Neural progenitor cell (in vitro differentiated cells): ENCODE results near the gene PREX1. TPM values are rescaled to one million over a fixed set of nuclear protein-coding genes. Genes with fewer than 3 reads are reported as not detected.
"Not testable (repeated sequence)": the region's sequence is repeated elsewhere in the genome, so short reads cannot be mapped to it uniquely, and the experiment has no call there.

ENCODE experiments used
- DNase-seq: peaks from one replicate; pipeline ENCODE4 v3.0.0-alpha.2; 2016; ENCODE audit warnings: low spot score
- H2AFZ ChIP-seq: fragments of 200-600 bp; sonication (generic); replicated peaks from 2 replicates; pipeline ENCODE4 v1.6.1; 2016; ENCODE audit warnings: antibody characterized with exemption
- H3F3A ChIP-seq: fragments of 200-600 bp; sonication (generic); 2 replicates; pipeline ENCODE4 v1.6.1; 2016; ENCODE audit warnings: antibody characterized with exemption, low read depth
- H3K27ac ChIP-seq: fragments of 200-600 bp; sonication (generic); 2 replicates; pipeline ENCODE4 v1.5.1; 2016; ENCODE audit warnings: mild to moderate bottlenecking
- H3K27me3 ChIP-seq: fragments of 200-600 bp; sonication (generic); 2 replicates; pipeline ENCODE4 v1.6.1; 2016; ENCODE audit warnings: mild to moderate bottlenecking, moderate library complexity
- H3K36me3 ChIP-seq: fragments of 200-600 bp; sonication (generic); 2 replicates; pipeline ENCODE4 v1.5.1; 2016
- H3K4me1 ChIP-seq: fragments of 200-600 bp; sonication (generic); 2 replicates; pipeline ENCODE4 v1.6.1; 2016; ENCODE audit warnings: mixed run types
- H3K4me2 ChIP-seq: fragments of 200-600 bp; sonication (generic); 2 replicates; pipeline ENCODE4 v1.6.1; 2016
- H3K4me3 ChIP-seq: fragments of 200-600 bp; sonication (generic); 2 replicates; pipeline ENCODE4 v1.5.1; 2016
- H3K79me2 ChIP-seq: fragments of 200-600 bp; sonication (generic); 2 replicates; pipeline ENCODE4 v1.6.1; 2016; ENCODE audit warnings: low read depth
- H3K9ac ChIP-seq: fragments of 200-600 bp; sonication (generic); 2 replicates; pipeline ENCODE4 v1.6.1; 2016
- H3K9me3 ChIP-seq: fragments of 200-600 bp; sonication (generic); 2 replicates; pipeline ENCODE4 v1.5.1; 2016; ENCODE audit warnings: low read depth
- H4K20me1 ChIP-seq: fragments of 200-600 bp; sonication (generic); 2 replicates; pipeline ENCODE4 v1.6.1; 2016; ENCODE audit warnings: low read depth
- H3K27ac Mint-ChIP-seq: 3 replicates; pipeline ENCODE4 v1.8.0; 2021; ENCODE audit warnings: mixed read lengths
- H3K27me3 Mint-ChIP-seq: 2 replicates; pipeline ENCODE4 v1.8.0; 2022; ENCODE audit warnings: low read depth, mild to moderate bottlenecking, inconsistent platforms, moderate library complexity, mixed read lengths; ENCODE audit not compliant: insufficient read depth
- H3K36me3 Mint-ChIP-seq: 3 replicates; pipeline ENCODE4 v1.8.0; 2021; ENCODE audit warnings: mixed read lengths
- H3K4me1 Mint-ChIP-seq: 3 replicates; pipeline ENCODE4 v1.8.0; 2021; ENCODE audit warnings: mixed read lengths
- H3K4me3 Mint-ChIP-seq: 3 replicates; pipeline ENCODE4 v1.8.0; 2021; ENCODE audit warnings: mild to moderate bottlenecking, moderate library complexity, mixed read lengths
- H3K9me3 Mint-ChIP-seq: 3 replicates; pipeline ENCODE4 v1.8.0; 2020; ENCODE audit warnings: mixed read lengths
- CTCF ChIP-seq: fragments of 200-600 bp; sonication (generic); IDR thresholded peaks from 2 replicates; pipeline ENCODE4 v1.5.1; 2017; ENCODE audit warnings: antibody characterized with exemption, mild to moderate bottlenecking
- EZH2 ChIP-seq: fragments of 200-600 bp; sonication (generic); IDR thresholded peaks from 2 replicates; pipeline ENCODE4 v1.6.1; 2017; ENCODE audit warnings: antibody characterized with exemption, mild to moderate bottlenecking, moderate library complexity
- EZH2phosphoT487 ChIP-seq: fragments of 200-600 bp; sonication (generic); IDR thresholded peaks from 2 replicates; pipeline ENCODE4 v1.6.1; 2017; ENCODE audit warnings: antibody characterized with exemption
- total RNA-seq: library from RNA; depleted of rRNA; stranded (reverse); fragments of >200 nt; gene quantifications from 2 replicates; pipeline ENCODE4 v1.2.3, GENCODE V29; 2015; ENCODE audit warnings: low replicate concordance

Gene PREX1
- total RNA-seq, 1 donor from 2014 or later = 4.5 TPM

- peaks cover 33% of the 10 kb centered on the region for H3K36me3 Mint-ChIP-seq
Observed at GRCh38 chr20:48759631-48760245, 68.1 kb downstream of the PREX1 start.

GRCh38 chr20:48758206-48758820, 69.5 kb downstream of the PREX1 start:
- Histone ChIP-seq H3K9me3 (peaks cover 6% of the 10 kb centered on the region), H3K27ac (no peak overlapping the region), H3F3A (no peaks in the 10 kb centered on the region), H3K9ac (no peak overlapping the region), H3K4me3 (no peak overlapping the region), H3K36me3 (no peaks in the 10 kb centered on the region), H3K27me3 (peaks cover 72% of the 10 kb centered on the region), H3K79me2 (no peaks in the 10 kb centered on the region), H2AFZ (no peak overlapping the region), H3K4me2 (no peak overlapping the region), H3K4me1 (peaks cover 1% of the 10 kb centered on the region), H4K20me1 (peaks cover 29% of the 10 kb centered on the region)
- Mint-ChIP-seq H3K4me1 (peaks cover 48% of the 10 kb centered on the region), H3K9me3 (peaks cover 9% of the 10 kb centered on the region), H3K4me3 (no peak overlapping the region), H3K27ac (no peak overlapping the region), H3K27me3 (peaks cover 10% of the 10 kb centered on the region), H3K36me3 (peaks cover 37% of the 10 kb centered on the region)
- TF ChIP-seq EZH2phosphoT487 (no peak), EZH2 (no peak), CTCF (no peak)
- no peak for DNase-seq

More at GRCh38 chr20:48759631-48760245, 68.1 kb downstream of the PREX1 start:
- TF ChIP-seq CTCF = no peak
- TF ChIP-seq EZH2phosphoT487 = no peak
- TF ChIP-seq EZH2 = no peak
- Histone ChIP-seq H3K27ac (no peak overlapping the region), H3K27me3 (peaks cover 58% of the 10 kb centered on the region), H3K4me1 (peaks cover 10% of the 10 kb centered on the region), H3K79me2 (no peaks in the 10 kb centered on the region), H3K4me2 (no peak overlapping the region), H3K9me3 (peaks cover 6% of the 10 kb centered on the region), H3K4me3 (no peak overlapping the region), H3K9ac (no peak overlapping the region), H3F3A (peaks cover 8% of the 10 kb centered on the region), H2AFZ (no peak overlapping the region), H4K20me1 (peaks cover 21% of the 10 kb centered on the region), H3K36me3 (no peaks in the 10 kb centered on the region)
- H3K27ac Mint-ChIP-seq = no peak overlapping the region
- DNase-seq = no peak
- peaks cover 14% of the 10 kb centered on the region for H3K9me3 Mint-ChIP-seq
- peaks cover 10% of the 10 kb centered on the region for H3K27me3 Mint-ChIP-seq
- H3K4me1 Mint-ChIP-seq = peaks cover 49% of the 10 kb centered on the region
- H3K4me3 Mint-ChIP-seq = no peak overlapping the region

- not testable (repeated sequence) for H3K9me3 ChIP-seq, H3K27ac ChIP-seq, H3K4me1 ChIP-seq, H3K9me3 Mint-ChIP-seq, H3K9ac ChIP-seq, H2AFZ ChIP-seq, H3K4me3 Mint-ChIP-seq, H3K27me3 Mint-ChIP-seq, DNase-seq, H3F3A ChIP-seq, H3K36me3 ChIP-seq, H3K4me3 ChIP-seq, H3K79me2 ChIP-seq, H3K4me2 ChIP-seq
- peaks cover 42% of the 10 kb centered on the region for H4K20me1 ChIP-seq
- Mint-ChIP-seq H3K36me3 (peaks cover 31% of the 10 kb centered on the region), H3K27ac (peak overlapping the region; percentile 79), H3K4me1 (peaks cover 53% of the 10 kb centered on the region)
- H3K27me3 ChIP-seq = peaks cover 81% of the 10 kb centered on the region
Observed at GRCh38 chr20:48756774-48757173, 71.0 kb downstream of the PREX1 start.

GRCh38 chr20:48754292-48754691, 73.5 kb downstream of the PREX1 start:
- peaks cover 17% of the 10 kb centered on the region for H3F3A ChIP-seq
- no peak for DNase-seq
- H4K20me1 ChIP-seq = peaks cover 64% of the 10 kb centered on the region
- H2AFZ ChIP-seq = no peak overlapping the region
- H3K4me1 ChIP-seq = peaks cover 11% of the 10 kb centered on the region
- no peak overlapping the region for H3K4me3 Mint-ChIP-seq
- H3K4me3 ChIP-seq = no peak overlapping the region
- TF ChIP-seq EZH2phosphoT487 (no peak), EZH2 (no peak), CTCF (no peak)
- peaks cover 96% of the 10 kb centered on the region for H3K27me3 ChIP-seq
- peaks cover 10% of the 10 kb centered on the region for H3K27me3 Mint-ChIP-seq
- no peak overlapping the region for H3K9ac ChIP-seq
- no peak overlapping the region for H3K27ac ChIP-seq
- peaks cover 36% of the 10 kb centered on the region for H3K36me3 Mint-ChIP-seq
- no peak overlapping the region for H3K4me2 ChIP-seq
- no peak overlapping the region for H3K27ac Mint-ChIP-seq
- H3K9me3 ChIP-seq = peaks cover 6% of the 10 kb centered on the region
- no peaks in the 10 kb centered on the region for H3K79me2 ChIP-seq
- H3K4me1 Mint-ChIP-seq = peaks cover 59% of the 10 kb centered on the region
- no peaks in the 10 kb centered on the region for H3K36me3 ChIP-seq
- peaks cover 9% of the 10 kb centered on the region for H3K9me3 Mint-ChIP-seq
